Naive B cell (primary cell): Measurements from ENCODE around the gene KRT80. TPM values are rescaled to one million over a fixed set of nuclear protein-coding genes. Genes with fewer than 3 reads are reported as not detected.
"Not testable (repeated sequence)": the region's sequence is repeated elsewhere in the genome, so short reads cannot be mapped to it uniquely, and the experiment has no call there.

Experiments
- ATAC-seq, 2 donors: fragments of 150-1000 bp; cut with Tn5 transposase; 2 replicates each; pipeline ENCODE4 v1.10.0; 2021; ENCODE audit warnings: low read depth in 2 of 2, mild to moderate bottlenecking in 2 of 2, moderate library complexity in 2 of 2
- DNase-seq: peaks from one replicate; pipeline ENCODE4 v3.0.0; 2022
- H3K27ac Mint-ChIP-seq, 6 donors: one replicate each; pipeline ENCODE4 v1.8.0; 2020 to 2022; ENCODE audit warnings: mild to moderate bottlenecking in 6 of 6, mixed read lengths in 6 of 6, moderate library complexity in 5 of 6, inconsistent platforms in 2 of 6
- H3K27me3 Mint-ChIP-seq, 3 donors: one replicate each; pipeline ENCODE4 v1.8.0; 2021 to 2022; ENCODE audit warnings: mixed read lengths in 3 of 3, mild to moderate bottlenecking in 1 of 3
- H3K36me3 Mint-ChIP-seq, 2 donors: one replicate each; pipeline ENCODE4 v1.8.0; 2020 to 2022; ENCODE audit warnings: mixed read lengths in 2 of 2, inconsistent platforms in 1 of 2, mild to moderate bottlenecking in 1 of 2
- H3K4me1 Mint-ChIP-seq, 3 donors: one replicate each; pipeline ENCODE4 v1.8.0; 2020 to 2022; ENCODE audit warnings: mixed read lengths in 3 of 3, inconsistent platforms in 1 of 3, mild to moderate bottlenecking in 1 of 3, moderate library complexity in 1 of 3
- H3K4me3 Mint-ChIP-seq, 8 donors: one replicate each; pipeline ENCODE4 v1.8.0; 2020 to 2022; ENCODE audit warnings: mild to moderate bottlenecking in 8 of 8, mixed read lengths in 8 of 8, moderate library complexity in 8 of 8, inconsistent platforms in 2 of 8
- H3K9me3 Mint-ChIP-seq, 7 donors: one replicate each; pipeline ENCODE4 v1.8.0; 2020 to 2022; ENCODE audit warnings: mixed read lengths in 7 of 7, mild to moderate bottlenecking in 5 of 7, inconsistent platforms in 2 of 7, moderate library complexity in 1 of 7
- polyA plus RNA-seq, 6 donors: library from polyadenylated mRNA; unstranded; fragments of 300-500 nt; fragmentation: Illumina TruSeq; gene quantifications; one replicate each; pipeline ENCODE4 v1.2.3, GENCODE V29; 2021; ENCODE audit warnings: low read depth in 6 of 6

Gene KRT80
- polyA plus RNA-seq: not detected

DNA sequence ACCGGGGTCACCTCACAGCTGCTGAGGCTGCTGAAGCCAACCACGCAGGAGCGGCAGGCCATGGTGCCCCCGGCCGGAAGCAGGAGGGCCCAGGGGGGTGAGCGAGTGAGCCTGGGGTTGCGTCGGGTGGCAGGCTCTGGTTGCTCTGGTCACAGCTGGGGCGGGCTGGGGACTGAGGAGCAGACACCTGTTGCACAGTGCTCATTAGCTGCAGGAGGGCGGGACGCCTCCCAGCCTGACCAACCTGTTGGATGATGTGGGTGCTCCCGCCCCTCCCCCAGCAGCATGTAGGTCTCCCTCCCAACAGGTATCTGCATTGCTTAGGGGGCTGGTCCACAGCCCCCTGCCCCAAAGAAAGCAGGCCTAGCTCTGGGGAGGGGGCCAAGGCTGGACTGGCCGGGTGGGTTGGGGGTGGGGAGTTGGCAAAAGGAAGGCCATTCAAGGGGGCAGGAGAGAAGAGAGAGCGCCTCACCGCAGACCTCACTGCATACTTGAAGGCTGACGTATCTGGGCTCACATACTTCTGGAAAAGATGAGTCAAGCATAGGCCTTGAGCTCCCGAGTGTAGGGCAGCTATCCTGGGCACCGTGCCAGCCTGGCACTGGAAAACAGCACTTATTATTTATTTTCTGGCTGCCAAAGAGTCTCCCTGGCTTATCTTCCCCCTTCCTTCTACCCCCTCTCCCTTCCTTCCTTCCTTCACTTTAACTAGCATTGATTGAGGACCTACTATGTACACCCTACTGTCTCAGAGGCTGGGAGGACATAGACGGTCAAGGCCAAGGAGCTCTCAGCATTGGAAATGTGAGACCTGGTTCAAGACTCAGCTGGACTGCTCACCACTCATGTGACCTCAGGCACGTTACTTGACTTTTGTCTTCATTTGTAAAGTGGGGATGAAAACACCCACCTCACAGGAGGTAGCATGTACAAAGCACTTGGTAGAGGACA lies at the start of gene KRT80:
KRT80 (minus strand) TSS at position 174 of the 951 bp plus-strand sequence; CDS start at position 62, 112 bp downstream.
- H3K27ac Mint-ChIP-seq: peak within 1 kb of the TSS in 1 of 6 donors; percentile 78
- peaks cover 0 to 3% (median 0%) of the 10 kb centered on the region in 3 donors for H3K4me1 Mint-ChIP-seq
- no peak for DNase-seq
- H3K36me3 Mint-ChIP-seq: no peaks in the 10 kb centered on the region
- H3K27me3 Mint-ChIP-seq: peaks cover 10 to 40% (median 40%) of the 10 kb centered on the region in 3 donors
- H3K4me3 Mint-ChIP-seq: no peak within 1 kb of the TSS
- no peak for ATAC-seq
- no peaks in the 10 kb centered on the region for H3K9me3 Mint-ChIP-seq

DNA sequence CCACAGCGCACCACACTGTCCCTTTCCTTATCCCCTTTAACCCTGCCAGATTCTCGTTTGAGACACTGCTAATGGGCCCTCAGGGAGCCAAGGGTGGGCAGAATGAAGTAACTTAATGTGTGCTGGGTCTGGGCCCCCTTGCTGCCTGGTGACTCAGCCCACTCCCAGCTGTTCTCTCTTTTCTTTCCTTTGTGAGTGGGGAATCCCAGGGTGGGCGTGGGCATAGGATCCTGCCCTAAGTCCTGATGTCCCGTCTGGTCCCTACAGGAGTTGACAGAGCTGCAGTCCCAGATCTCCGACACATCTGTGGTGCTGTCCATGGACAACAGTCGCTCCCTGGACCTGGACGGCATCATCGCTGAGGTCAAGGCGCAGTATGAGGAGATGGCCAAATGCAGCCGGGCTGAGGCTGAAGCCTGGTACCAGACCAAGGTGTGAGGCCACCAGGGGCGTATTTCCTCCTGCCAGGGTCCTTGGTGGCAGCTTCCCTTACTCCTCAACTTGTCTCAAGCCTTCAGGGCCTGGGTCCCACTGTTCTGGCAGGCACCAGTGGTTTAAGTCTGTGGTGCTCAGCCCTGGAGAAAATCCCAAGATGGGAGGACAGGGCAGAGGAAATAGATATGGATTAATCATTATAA lies 49.5 kb upstream of the KRT80 start:
- DNase-seq: no peak
- no peak overlapping the region for H3K27ac Mint-ChIP-seq
- H3K27me3 Mint-ChIP-seq: peaks cover 6 to 64% (median 55%) of the 10 kb centered on the region in 3 donors
- no peak overlapping the region for H3K4me3 Mint-ChIP-seq
- H3K36me3 Mint-ChIP-seq: no peaks in the 10 kb centered on the region
- no peak for ATAC-seq
- H3K4me1 Mint-ChIP-seq: peaks cover 3 to 14% (median 7%) of the 10 kb centered on the region in 3 donors
- H3K9me3 Mint-ChIP-seq: no peaks in the 10 kb centered on the region

DNA sequence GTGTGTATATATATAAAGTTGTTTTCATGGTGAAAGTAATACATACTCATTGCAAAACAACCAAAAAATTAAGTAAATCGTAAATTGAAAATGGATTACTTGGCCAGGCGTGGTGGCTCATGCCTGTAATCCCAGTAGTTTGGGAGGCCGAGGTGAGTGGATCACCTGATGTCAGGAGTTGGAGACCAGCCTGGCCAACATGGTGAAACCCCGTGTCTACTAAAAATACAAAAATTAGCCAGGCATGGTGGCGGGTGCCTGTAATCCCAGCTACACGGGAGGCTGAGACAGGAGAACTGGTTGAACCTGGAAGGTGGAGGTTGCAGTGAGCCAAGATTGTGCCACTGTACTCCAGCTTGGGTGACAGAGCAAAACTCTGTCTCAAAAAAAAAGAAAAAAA lies 48.4 kb upstream of the KRT80 start:
- not testable (repeated sequence) for ATAC-seq, H3K4me3 Mint-ChIP-seq, DNase-seq, H3K9me3 Mint-ChIP-seq, H3K36me3 Mint-ChIP-seq, H3K27ac Mint-ChIP-seq
- Mint-ChIP-seq H3K27me3 (peaks cover 6 to 63% (median 52%) of the 10 kb centered on the region in 3 donors), H3K4me1 (peaks cover 3 to 14% (median 7%) of the 10 kb centered on the region in 3 donors)

DNA sequence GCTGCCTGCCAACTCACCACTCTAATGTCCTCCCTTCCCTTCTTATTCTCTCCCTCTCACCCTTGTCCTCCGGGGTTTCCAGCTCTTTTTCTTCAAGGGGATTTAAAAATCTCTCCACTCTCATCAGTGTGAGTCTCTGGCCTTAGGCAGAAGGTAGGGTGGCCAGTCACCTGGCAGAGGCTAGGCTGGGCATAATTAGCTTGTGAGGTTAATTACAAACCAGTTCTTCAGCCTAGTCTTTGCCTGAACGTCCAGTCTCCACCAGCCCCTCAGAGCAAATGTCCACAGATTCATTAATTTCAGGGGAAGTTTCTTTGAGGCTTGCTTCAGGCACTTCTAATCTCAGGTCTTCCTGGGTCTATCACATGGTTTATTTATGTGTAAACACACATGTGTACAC lies 48.0 kb upstream of the KRT80 start:
- Mint-ChIP-seq H3K27ac (no peak overlapping the region), H3K9me3 (no peaks in the 10 kb centered on the region), H3K36me3 (no peaks in the 10 kb centered on the region), H3K4me1 (peaks cover 3 to 12% (median 7%) of the 10 kb centered on the region in 3 donors), H3K4me3 (no peak overlapping the region), H3K27me3 (peaks cover 6 to 63% (median 54%) of the 10 kb centered on the region in 3 donors)
- DNase-seq: no peak
- ATAC-seq: no peak

DNA sequence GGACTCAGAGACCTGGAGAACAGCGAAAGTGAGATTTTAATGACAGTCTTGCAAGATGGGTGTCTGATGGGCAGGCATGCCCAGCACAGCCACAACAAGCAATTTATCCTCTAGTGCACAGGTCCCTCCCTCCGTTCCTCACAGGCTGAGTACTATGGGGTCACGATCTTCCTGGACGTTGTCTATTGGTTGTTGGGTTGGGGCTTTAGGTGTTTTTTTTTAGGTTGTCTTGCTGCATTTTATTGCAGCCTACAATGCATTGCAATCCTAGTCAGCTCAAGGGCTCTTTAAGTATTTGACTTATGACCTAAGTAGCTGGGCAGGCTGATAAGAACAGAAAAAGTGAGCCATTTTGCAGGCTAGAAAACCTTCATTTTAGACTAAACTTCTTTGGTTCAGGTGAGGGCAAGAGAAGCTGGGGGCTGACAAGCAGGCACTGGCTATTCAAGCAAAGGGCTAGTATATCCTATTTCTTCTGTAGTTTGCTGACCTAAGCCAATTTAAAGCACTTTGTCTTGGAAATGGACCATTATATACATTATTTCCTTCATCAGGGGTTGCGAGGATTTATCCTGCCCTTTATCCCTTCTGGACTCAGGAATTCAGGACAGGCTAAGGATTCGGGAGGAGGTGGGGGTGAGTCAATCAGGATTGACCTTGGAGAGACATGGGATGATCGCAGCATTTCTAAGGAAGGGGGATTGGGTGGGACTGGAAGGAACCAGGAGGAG lies 47.3 kb upstream of the KRT80 start:
- peaks cover 6 to 64% (median 55%) of the 10 kb centered on the region in 3 donors for H3K27me3 Mint-ChIP-seq
- no peaks in the 10 kb centered on the region for H3K9me3 Mint-ChIP-seq
- no peaks in the 10 kb centered on the region for H3K36me3 Mint-ChIP-seq
- no peak for DNase-seq
- peak overlapping the region in 1 of 8 donors; percentile 31 for H3K4me3 Mint-ChIP-seq
- H3K27ac Mint-ChIP-seq: no peak overlapping the region
- ATAC-seq: no peak
- peaks cover 3 to 7% (median 7%) of the 10 kb centered on the region in 3 donors for H3K4me1 Mint-ChIP-seq

- H3K4me3 Mint-ChIP-seq: no peak overlapping the region
- DNase-seq: no peak
These were observed 46.5 kb upstream of the KRT80 start for GRCh38 chr12:52238207-52238840.

DNA sequence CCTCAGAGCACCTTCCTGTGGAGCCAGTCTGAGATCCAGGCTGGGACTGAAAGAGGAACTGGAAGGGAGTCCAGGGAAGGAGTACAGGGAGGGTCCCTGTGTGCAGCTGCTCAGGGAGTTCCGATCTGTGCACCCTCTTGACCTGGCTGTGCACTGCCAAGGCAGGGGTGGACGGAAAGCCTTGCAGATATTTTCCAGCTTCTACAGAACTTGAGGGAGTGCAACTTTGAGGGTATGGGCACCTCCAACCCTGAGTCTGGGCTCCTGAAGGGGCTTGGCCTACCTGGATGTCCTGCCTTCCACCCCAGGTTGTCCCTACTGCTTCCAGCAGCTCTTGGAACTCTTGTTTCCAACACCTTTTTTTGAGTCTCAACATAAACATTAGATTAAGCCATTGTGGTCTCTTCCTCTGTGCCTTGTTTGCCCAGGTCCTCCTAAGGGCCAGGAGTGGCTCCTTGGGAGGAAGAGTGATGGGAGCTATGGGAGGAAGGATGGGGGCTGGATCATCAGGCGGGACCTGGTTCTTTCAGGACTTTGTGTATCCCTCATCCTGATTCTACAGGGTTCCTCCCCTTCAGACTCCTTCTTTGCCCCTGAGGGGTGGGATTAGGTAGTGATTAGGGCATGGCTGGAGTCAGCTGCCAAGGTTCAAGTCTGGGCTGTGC lies 44.7 kb upstream of the KRT80 start:
- Mint-ChIP-seq H3K9me3 (no peaks in the 10 kb centered on the region), H3K27me3 (peaks cover 18 to 64% (median 55%) of the 10 kb centered on the region in 3 donors), H3K4me3 (peak overlapping the region in 1 of 8 donors; percentile 8), H3K36me3 (no peaks in the 10 kb centered on the region), H3K27ac (no peak overlapping the region), H3K4me1 (no peaks in the 10 kb centered on the region)
- ATAC-seq (no peak), DNase-seq (no peak)

More at GRCh38 chr12:52238207-52238840, 46.5 kb upstream of the KRT80 start:
- no peak overlapping the region for H3K27ac Mint-ChIP-seq
- no peak for ATAC-seq
- no peaks in the 10 kb centered on the region for H3K4me1 Mint-ChIP-seq
- H3K9me3 Mint-ChIP-seq: no peaks in the 10 kb centered on the region
- no peaks in the 10 kb centered on the region for H3K36me3 Mint-ChIP-seq
- H3K27me3 Mint-ChIP-seq: peaks cover 6 to 65% (median 55%) of the 10 kb centered on the region in 3 donors

DNA sequence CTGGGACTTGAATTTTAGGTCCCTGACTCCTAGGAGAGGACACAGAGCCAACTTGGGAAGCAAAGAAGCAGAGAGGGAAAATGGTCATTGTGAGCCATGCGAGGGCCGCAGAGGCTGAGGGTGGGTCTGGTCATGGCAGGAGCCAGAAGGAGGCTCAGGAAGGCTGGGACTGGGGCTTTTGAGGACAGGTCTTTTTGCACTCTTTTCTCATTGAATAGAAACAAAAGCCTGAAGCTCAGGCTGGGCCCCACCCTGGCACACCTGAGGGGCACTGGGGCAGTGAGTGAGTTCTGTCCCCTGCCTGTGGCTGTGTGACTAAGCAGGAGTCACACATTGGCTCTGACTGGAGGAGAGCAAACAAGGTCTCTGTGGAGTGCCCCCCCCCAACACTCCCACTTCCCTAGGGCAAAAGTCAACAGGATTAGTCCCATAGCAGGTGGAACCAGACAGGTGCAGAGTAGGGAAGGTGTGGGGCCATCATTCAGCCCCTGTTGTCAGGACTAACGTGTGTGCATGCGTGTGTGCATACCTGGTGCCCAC lies 44.1 kb upstream of the KRT80 start:
- DNase-seq (no peak), ATAC-seq (no peak)
- Mint-ChIP-seq H3K27me3 (peaks cover 22 to 65% (median 56%) of the 10 kb centered on the region in 3 donors), H3K4me3 (no peak overlapping the region), H3K36me3 (no peaks in the 10 kb centered on the region), H3K9me3 (no peaks in the 10 kb centered on the region), H3K4me1 (no peaks in the 10 kb centered on the region), H3K27ac (no peak overlapping the region)

DNA sequence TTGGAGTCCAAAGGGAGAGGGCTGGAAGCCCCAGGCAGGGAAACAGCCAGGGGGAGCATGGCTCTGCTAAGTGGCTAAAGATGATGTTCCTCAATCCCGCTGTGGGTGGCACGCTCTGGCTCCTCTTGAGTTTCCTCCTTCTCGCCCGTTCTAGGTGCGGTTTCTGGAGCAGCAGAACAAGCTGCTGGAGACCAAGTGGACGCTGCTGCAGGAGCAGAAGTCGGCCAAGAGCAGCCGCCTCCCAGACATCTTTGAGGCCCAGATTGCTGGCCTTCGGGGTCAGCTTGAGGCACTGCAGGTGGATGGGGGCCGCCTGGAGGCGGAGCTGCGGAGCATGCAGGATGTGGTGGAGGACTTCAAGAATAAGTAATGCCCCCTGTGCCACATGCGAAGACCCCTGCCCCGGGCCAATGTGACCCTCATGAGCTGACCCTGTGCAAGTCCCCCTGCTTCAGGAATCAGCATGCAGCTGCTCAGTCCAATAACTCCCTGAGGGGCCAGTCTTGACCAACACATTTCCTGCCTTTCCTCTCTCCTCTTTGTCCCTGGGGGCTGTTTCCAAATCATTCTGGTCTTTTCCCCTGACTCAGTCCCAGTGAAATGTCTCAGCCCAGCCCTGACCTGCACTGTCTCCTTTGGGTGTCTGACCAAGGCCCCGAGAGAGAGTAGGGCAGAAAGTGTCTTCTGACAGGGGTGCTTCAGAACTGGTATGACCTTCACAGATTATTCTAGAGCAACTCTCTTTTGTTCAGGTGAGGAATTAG lies 43.4 kb upstream of the KRT80 start:
- Mint-ChIP-seq H3K4me1 (no peaks in the 10 kb centered on the region), H3K36me3 (no peaks in the 10 kb centered on the region), H3K27ac (no peak overlapping the region), H3K9me3 (no peaks in the 10 kb centered on the region), H3K4me3 (no peak overlapping the region), H3K27me3 (peaks cover 26 to 71% (median 63%) of the 10 kb centered on the region in 3 donors)
- ATAC-seq (no peak), DNase-seq (no peak)

- peaks cover 31 to 72% (median 71%) of the 10 kb centered on the region in 3 donors for H3K27me3 Mint-ChIP-seq
- ATAC-seq: no peak
- no peak overlapping the region for H3K27ac Mint-ChIP-seq
- H3K4me1 Mint-ChIP-seq: no peaks in the 10 kb centered on the region
- DNase-seq: no peak
- H3K36me3 Mint-ChIP-seq: no peaks in the 10 kb centered on the region
- no peak overlapping the region for H3K4me3 Mint-ChIP-seq
- H3K9me3 Mint-ChIP-seq: no peaks in the 10 kb centered on the region
These were observed 42.5 kb upstream of the KRT80 start for GRCh38 chr12:52234223-52234810.

- ATAC-seq: no peak
- no peak for DNase-seq
- H3K27me3 Mint-ChIP-seq: peaks cover 35 to 69% (median 68%) of the 10 kb centered on the region in 3 donors
- no peak overlapping the region for H3K4me3 Mint-ChIP-seq
- H3K9me3 Mint-ChIP-seq: no peaks in the 10 kb centered on the region
- no peaks in the 10 kb centered on the region for H3K4me1 Mint-ChIP-seq
- no peaks in the 10 kb centered on the region for H3K36me3 Mint-ChIP-seq
- H3K27ac Mint-ChIP-seq: no peak overlapping the region
These were observed 41.8 kb upstream of the KRT80 start for GRCh38 chr12:52233462-52234207.
